K562 (cell line): Measurements from ENCODE around the gene FOSL2. TPM values are rescaled to one million over a fixed set of nuclear protein-coding genes. Genes with fewer than 3 reads are reported as not detected.

Experiments
- CBX2 ChIP-seq: fragments of 200-600 bp; sonication (generic); IDR thresholded peaks from one replicate; pipeline ENCODE4 v1.6.1; 2012; ENCODE audit warnings: mild to moderate bottlenecking, low read length, inconsistent platforms; ENCODE audit not compliant: insufficient read depth, poor library complexity, severe bottlenecking
- CHD1 ChIP-seq: fragments of 200-600 bp; sonication (generic); IDR thresholded peaks from one replicate; pipeline ENCODE4 v1.6.1; 2012; ENCODE audit warnings: mild to moderate bottlenecking, moderate library complexity, low read length, inconsistent platforms
- EHMT2 ChIP-seq: fragments of 450-650 bp; IDR thresholded peaks from 2 replicates; pipeline ENCODE4 v1.6.1; 2018; ENCODE audit warnings: antibody characterized with exemption
- GTF2A2 ChIP-seq: IDR thresholded peaks from 2 replicates; pipeline ENCODE4 v1.6.1; 2016; ENCODE audit warnings: mild to moderate bottlenecking, missing genetic modification characterization, missing compliant biosample characterization
- HDGF ChIP-seq: fragments of 450-650 bp; IDR thresholded peaks from 2 replicates; pipeline ENCODE4 v1.6.1; 2016
- ID3 ChIP-seq, 2 experiments: fragments of 250-450 bp in 1 of 2; fragments of 450-650 bp in 1 of 2; sonication (Bioruptor Pico) in 1 of 2; IDR thresholded peaks; 2 replicates each; pipeline versions ENCODE4 v1.6.1 to v1.8.0; 2016 to 2021; ENCODE audit warnings: mild to moderate bottlenecking in 2 of 2, moderate library complexity in 2 of 2, missing compliant biosample characterization in 1 of 2, missing genetic modification characterization in 1 of 2
- MNT ChIP-seq, 2 experiments: fragments of 450-650 bp; conservative IDR thresholded peaks; 2 replicates each; pipeline ENCODE4 v1.6.1; 2017; ENCODE audit warnings: mild to moderate bottlenecking in 2 of 2, moderate library complexity in 2 of 2
- NCOR1 ChIP-seq: fragments of 450-650 bp; IDR thresholded peaks from 2 replicates; pipeline ENCODE4 v1.6.1; 2016; ENCODE audit warnings: mild to moderate bottlenecking, moderate library complexity
- NFE2 ChIP-seq: IDR thresholded peaks from 2 replicates; pipeline ENCODE4 v1.6.1; 2014; ENCODE audit warnings: antibody characterized with exemption, low read depth
- NONO ChIP-seq, 2 experiments: fragments of 200-400 bp in 1 of 2; fragments of 450-650 bp in 1 of 2; formaldehyde crosslinking in 1 of 2; IDR thresholded peaks; 2 replicates each; pipeline ENCODE4 v1.6.1; 2017; ENCODE audit warnings: low read depth in 2 of 2, mild to moderate bottlenecking in 2 of 2, moderate library complexity in 2 of 2, low read length in 1 of 2
- OTX1 ChIP-seq: fragments of 450-650 bp; formaldehyde crosslinking; IDR thresholded peaks from 2 replicates; pipeline ENCODE4 v1.4.0; 2022; ENCODE audit warnings: mild to moderate bottlenecking
- POLR3A ChIP-seq: IDR thresholded peaks from 2 replicates; pipeline ENCODE4 v1.6.1; 2011; ENCODE audit warnings: borderline replicate concordance, mild to moderate bottlenecking, moderate library complexity; ENCODE audit not compliant: insufficient read length, insufficient read depth; ENCODE audit errors: extremely low read depth
- RAD21 ChIP-seq, 2 experiments: fragments of 250-450 bp in 1 of 2; fragments of 450-650 bp in 1 of 2; sonication (Bioruptor Pico) in 1 of 2; formaldehyde crosslinking in 1 of 2; IDR thresholded peaks in 1 of 2; conservative IDR thresholded peaks in 1 of 2; 2 replicates each; pipeline versions ENCODE4 v1.4.0 to v1.8.0; 2020 to 2022; ENCODE audit warnings: mild to moderate bottlenecking in 2 of 2, moderate library complexity in 1 of 2
- RBM15 ChIP-seq: fragments of 200-400 bp; formaldehyde crosslinking; IDR thresholded peaks from 2 replicates; pipeline ENCODE4 v1.6.1; 2018; ENCODE audit warnings: mild to moderate bottlenecking, low read length, moderate library complexity; ENCODE audit not compliant: insufficient read depth
- SIN3A ChIP-seq, 2 experiments: fragments of 150-350 bp in 1 of 2; IDR thresholded peaks; 2 replicates each; pipeline ENCODE4 v1.6.1; 2011 to 2016; ENCODE audit warnings: borderline replicate concordance in 2 of 2, low read depth in 2 of 2, low read length in 2 of 2, mild to moderate bottlenecking in 2 of 2, moderate library complexity in 2 of 2; ENCODE audit not compliant: control insufficient read depth in 1 of 2
- TSC22D4 ChIP-seq: fragments of 450-650 bp; IDR thresholded peaks from 2 replicates; pipeline ENCODE4 v1.6.1; 2016; ENCODE audit warnings: missing genetic modification characterization, missing biosample characterization, control low read depth
- ZFP91 ChIP-seq: sonication (generic); formaldehyde crosslinking; IDR thresholded peaks from 2 replicates; pipeline ENCODE4 v1.8.0; 2022; ENCODE audit warnings: mild to moderate bottlenecking, missing genetic modification reagents
- ZNF121 ChIP-seq: sonication (generic); formaldehyde crosslinking; conservative IDR thresholded peaks from 2 replicates; pipeline ENCODE4 v1.8.0; 2022; ENCODE audit warnings: missing genetic modification reagents
- ZNF449 ChIP-seq: fragments of 250-450 bp; sonication (Bioruptor Pico); IDR thresholded peaks from 2 replicates; pipeline ENCODE4 v1.8.0; 2022; ENCODE audit warnings: moderate library complexity, mild to moderate bottlenecking, inconsistent platforms
- ZNF589 ChIP-seq: fragments of 200-800 bp; sonication (Bioruptor generic); IDR thresholded peaks from 2 replicates; pipeline ENCODE4 v1.6.1; 2016; ENCODE audit warnings: low read depth, missing genetic modification characterization, missing compliant biosample characterization
- ZNF717 ChIP-seq: fragments of 250-450 bp; sonication (Bioruptor Pico); IDR thresholded peaks from 2 replicates; pipeline ENCODE4 v1.5.0; 2021
- polyA plus RNA-seq, 8 experiments: library from polyadenylated mRNA; depleted of rRNA in 4 of 8; stranded (reverse) in 5 of 8; unstranded in 3 of 8; fragments of >200 nt; fragmentation: Nextera tagmentation in 2 of 8; fragmentation: Illumina TruSeq in 1 of 8; extraction: Ambion mirVana in 2 of 8; extraction: Trizol in 1 of 8; gene quantifications; 2 replicates each; pipeline versions ENCODE4 v1.2.1 to v1.2.3, GENCODE V29; 2011 to 2014; ENCODE audit warnings: inconsistent platforms in 1 of 8, missing spikeins in 1 of 8
- total RNA-seq, 7 experiments: library from RNA; depleted of rRNA in 6 of 7; stranded (reverse); fragments of >200 nt in 6 of 7; fragmentation: Illumina TruSeq in 2 of 7; extraction: Trizol in 2 of 7; gene quantifications; 2 replicates each; pipeline versions ENCODE4 v1.2.1 to v1.2.3, GENCODE V29; 2011 to 2021; ENCODE audit warnings: low replicate concordance in 1 of 7

FOSL2 gene
- total and polyA plus RNA-seq, 9 of the 15 experiments (the other 6 are each of a cell fraction or from before 2014, with no cell fraction given): 0.04 to 2.9 (median 0.80) TPM

GRCh38 chr2:28366496-28367282 lies 26.0 kb upstream of the FOSL2 start (continued):
- TF ChIP-seq ZNF449 (CRISPR knock-in tag): peak; percentile 6; the same call in 1 of the 2 replicates
- TF ChIP-seq ZNF589 (CRISPR knock-in tag): peak; percentile 80
- peak; percentile 1 for TF ChIP-seq NFE2
- TF ChIP-seq NCOR1: peak; percentile 71
- TF ChIP-seq MNT (conservative IDR thresholded peaks at IDR 0.05): peak; percentile 9 to 64; a peak in 2 of 4 replicates
- 0 out of 2 replicates have a peak, but pooled peaks have one; percentile 28 for TF ChIP-seq OTX1 (CRISPR knock-in tag)
- peak; percentile 91 for TF ChIP-seq EHMT2
- TF ChIP-seq RBM15: no peak
- TF ChIP-seq CBX2: no peak
- TF ChIP-seq TSC22D4 (tag): no peak
- TF ChIP-seq RAD21 (CRISPR knock-in tag; conservative IDR thresholded peaks at IDR 0.05 in 1 of 2, IDR thresholded peaks at IDR 0.05 in 1 of 2): peak; percentile 21 to 29; a peak in 2 of 4 replicates
- no peak for TF ChIP-seq GTF2A2 (tag)
- peak; percentile 98 for TF ChIP-seq ZNF121 (CRISPR knock-in tag)
- TF ChIP-seq ZFP91 (CRISPR knock-in tag): 0 out of 2 replicates have a peak, but pooled peaks have one; percentile 26
- no peak for TF ChIP-seq ID3 (CRISPR knock-in tag; IDR thresholded peaks at IDR 0.05)
- peak; percentile 82; the same call in 1 of the 2 replicates for TF ChIP-seq ID3 (tag; IDR thresholded peaks at IDR 0.05)
- TF ChIP-seq ZNF717: no peak
- TF ChIP-seq POLR3A: no peak
- TF ChIP-seq HDGF: peak; percentile 46; the same call in 1 of the 2 replicates
- TF ChIP-seq NONO (IDR thresholded peaks at IDR 0.05; ENCODE audit: low read depth in 2 of 2, low read length in 1 of 2): 0 out of 4 replicates have a peak, but pooled peaks of 1 of the 2 experiments have one; percentile 17
- no peak for TF ChIP-seq SIN3A (IDR thresholded peaks at IDR 0.05; ENCODE audit: borderline replicate concordance in 2 of 2, control insufficient read depth in 1 of 2, low read depth in 2 of 2, low read length in 2 of 2)
- TF ChIP-seq CHD1: no peak
